CD4-positive, alpha-beta T cell treated with Interleukin-17A for 4 hours (primary cell): ENCODE measurements around the gene IL18BP.

Source experiments
- DNase-seq: peaks from one replicate; pipeline ENCODE4 v3.0.0-alpha.2; 2020; ENCODE audit warnings: mixed read lengths

IL18BP gene

DNA sequence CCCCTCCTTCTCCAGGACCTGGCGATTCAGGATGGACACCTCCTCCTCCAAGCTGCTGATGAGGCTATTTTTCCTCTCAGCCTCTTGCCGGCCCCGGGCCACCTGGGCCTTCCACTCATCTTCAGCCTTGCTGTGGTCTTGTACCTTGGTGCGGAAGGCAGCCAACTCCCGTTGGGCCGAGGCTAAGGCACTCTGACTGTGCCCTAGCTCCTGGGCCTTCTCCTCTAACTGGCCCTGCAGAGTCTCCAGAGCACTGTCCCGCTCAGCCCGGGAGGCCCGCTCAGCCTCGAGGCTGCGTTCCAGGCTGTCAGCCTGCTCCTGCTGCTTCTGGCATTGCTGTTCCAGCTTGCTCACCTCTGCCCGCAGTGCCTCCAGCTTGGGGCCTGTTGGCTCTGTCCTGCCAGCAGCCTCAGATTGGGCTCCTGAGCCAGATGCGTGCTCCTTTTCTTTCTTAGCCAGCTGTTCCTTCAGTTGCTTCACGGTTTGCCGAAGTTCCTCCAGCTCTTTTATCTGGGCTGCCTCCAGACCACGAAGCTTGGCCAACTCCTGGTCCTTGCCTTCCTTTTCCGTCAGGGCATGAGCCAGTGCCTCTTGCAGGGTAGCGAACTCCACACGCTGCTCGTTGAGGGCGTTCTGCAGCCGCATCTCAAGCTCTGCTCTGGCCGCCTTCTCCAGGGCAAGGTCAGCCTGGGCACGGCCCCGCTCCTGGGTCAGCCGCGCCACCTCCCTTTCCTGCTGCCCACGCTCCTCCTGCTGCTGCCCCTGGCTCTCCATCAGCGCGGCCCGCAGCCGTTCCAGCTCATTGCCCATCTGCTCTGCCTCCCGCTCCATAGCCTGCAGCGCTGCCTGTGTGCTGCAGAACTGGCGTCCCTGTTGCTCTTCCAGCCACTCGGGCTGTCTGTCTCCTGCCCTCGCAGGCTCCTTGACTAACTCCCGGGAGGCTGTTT lies 15.3 kb downstream of the IL18BP start:
- no peak for DNase-seq

DNA sequence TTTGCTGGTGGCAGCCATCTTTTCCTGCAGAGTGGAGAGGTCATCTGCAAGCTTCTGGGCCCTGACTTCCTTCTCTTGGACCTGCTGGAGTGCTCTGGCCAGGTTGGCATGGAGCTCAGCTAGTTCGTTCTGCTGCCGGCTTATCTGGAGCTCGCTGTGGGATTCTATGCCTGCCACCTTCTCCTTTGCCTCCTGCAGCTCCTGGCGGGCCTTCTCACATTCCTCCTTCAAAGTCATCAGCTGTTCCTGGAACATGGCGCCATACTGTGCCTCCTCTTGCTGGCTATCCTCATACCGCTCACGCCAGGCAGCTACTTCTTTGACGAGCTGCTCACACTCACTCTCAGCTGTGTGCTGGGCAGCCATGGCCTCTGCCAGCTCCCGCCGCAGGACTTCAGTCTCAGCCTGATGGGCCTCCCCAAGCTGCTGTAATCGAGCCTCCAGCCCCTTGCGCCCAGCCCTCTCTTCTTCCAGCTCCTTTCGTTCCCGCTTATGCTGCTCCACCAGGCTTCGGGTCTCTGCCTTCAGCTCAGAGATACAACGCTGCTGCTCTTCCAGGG lies 16.1 kb downstream of the IL18BP start:
- no peak for DNase-seq

DNA sequence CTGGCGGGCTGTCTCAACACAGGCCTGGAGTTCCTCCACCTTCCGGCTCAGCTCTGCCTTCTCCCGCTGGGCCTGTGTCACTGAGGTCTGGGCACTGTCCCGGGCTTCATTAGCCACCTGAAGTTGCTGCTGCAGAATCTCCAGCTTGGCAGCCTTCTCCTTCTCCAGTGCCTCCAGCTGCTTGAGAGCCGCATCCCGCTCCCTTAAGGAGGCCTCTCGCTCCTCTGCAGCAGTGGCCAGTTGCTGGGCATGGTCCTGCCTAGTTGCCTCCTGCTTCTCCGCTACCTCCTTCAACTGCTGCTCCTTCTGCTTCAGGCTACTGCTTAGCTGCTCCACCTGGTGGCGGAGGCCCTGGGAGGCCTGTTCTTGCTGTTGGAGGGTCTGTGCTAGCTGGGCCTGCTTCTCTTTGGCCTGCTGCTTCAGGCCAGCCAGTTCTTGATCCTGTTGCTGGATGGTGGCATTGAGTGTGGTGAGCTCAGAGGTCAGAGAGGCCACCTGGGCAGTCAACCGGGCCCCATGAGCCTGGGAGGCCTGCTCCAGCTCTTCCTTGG lies 16.9 kb downstream of the IL18BP start:
- no peak for DNase-seq

DNA sequence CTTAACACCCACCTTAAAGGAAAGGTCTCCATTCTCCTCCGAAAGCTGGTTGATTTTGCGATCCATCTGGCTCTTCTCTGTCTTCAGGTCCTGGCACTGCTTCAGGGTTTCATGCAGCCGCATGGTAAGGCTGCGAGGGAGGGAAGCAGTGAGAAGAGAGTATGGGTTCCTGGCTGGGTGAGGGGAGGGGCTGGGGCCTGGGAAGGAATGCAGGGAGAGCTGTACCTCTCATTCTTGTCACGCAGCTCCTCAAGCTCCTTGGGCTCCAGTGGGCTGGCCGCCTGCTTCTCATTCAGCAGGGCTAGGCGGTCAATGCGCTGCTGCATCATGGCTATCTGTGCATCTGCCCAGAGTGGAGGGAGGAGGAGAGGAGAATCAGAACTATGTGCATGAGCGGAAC lies 19.5 kb downstream of the IL18BP start:
- DNase-seq, result no peak

DNA sequence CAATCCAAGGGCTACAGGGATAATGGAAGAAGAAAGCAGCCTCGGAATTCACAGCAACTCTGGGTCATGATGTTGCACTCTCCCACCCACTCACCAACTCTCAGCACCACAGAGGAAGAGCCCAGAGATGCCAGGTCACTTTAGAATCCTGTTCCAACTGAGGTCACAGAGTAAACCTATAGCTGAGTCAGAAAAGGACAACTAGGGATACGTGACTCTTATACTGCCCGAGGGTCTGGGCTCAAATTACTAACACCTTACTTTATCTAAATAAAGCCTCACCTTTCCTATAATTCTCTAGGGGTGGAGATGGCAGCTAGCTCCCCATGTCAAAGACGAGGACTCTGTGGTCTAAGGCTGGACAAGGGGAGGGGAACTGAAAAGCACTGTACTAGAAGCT lies 24.6 kb downstream of the IL18BP start:
- DNase-seq, result no peak

GRCh38 chr11:72024069-72024754 lies 25.5 kb downstream of the IL18BP start:
- no peak for DNase-seq

GRCh38 chr11:72026090-72026489 lies 27.4 kb downstream of the IL18BP start:
- no peak for DNase-seq

- no peak for DNase-seq
These were observed 31.9 kb downstream of the IL18BP start for GRCh38 chr11:72030472-72031045.

- no peak for DNase-seq
These were observed 38.0 kb downstream of the IL18BP start for GRCh38 chr11:72036687-72037086.

DNA sequence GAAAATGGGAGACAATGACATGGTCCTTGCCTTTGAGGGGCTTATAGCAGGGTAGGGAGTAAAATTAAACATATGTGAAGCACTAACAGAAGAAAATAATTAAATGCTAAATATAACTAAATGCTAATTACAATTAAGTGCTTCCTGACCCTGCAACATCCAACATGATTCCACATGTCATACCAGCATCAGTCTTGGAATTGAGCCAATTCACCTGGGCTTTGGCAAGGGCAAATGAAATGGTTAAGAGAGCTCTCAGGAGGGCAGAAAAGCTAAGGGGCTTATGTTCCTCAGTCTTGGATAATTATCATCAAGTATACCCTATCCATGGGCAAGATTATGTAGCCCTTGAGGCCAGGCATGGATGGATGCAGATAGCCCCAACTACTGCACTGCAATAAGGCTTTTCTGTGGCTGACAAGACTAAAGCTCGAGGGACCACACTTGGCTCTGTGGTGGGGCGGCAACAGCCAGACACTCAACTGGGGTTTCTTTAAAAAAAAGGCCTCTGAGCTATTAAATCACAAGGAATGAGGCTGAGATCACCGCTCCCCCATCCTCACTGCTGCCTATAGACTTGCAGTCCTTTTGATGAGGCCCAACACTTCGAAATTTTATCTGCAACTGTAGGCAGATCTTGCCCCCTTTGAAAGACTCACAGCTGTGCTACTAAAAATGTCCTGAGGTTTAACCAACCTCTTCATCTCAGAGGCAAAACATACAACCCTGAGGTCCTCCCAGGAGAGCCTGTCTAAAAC lies 39.0 kb downstream of the IL18BP start:
- DNase-seq, result no peak

- DNase-seq, result no peak
These were observed 39.8 kb downstream of the IL18BP start for GRCh38 chr11:72038491-72038890.

GRCh38 chr11:72039031-72039855 lies 40.5 kb downstream of the IL18BP start:
- DNase-seq, result no peak

DNA sequence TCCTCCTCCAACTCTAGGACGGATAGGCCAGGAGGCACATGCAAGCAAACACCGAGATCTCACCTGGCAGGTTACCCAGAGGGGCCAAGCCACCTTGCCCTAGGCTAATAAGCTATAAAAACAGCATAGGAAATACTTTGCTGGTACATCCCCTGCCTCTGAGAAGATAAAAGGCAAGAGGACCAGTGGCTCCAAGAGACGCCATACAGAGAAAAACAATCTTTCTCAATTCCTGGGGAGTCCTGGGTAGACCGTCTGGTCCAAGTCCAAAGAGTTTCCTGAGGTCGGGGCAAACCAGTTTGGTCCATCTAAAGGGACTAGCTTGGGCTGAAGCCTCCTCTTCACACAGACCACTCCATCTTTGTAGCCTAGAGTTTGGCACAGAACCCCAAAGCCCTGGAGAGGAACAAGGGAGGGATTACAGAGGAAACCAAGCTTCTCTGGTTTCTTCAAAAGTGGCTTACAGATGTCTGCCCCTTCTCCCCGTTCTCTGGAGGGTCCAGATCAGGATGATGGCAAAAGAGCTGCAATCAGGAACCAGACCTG lies 41.2 kb downstream of the IL18BP start:
- peak; percentile 42 for DNase-seq

DNA sequence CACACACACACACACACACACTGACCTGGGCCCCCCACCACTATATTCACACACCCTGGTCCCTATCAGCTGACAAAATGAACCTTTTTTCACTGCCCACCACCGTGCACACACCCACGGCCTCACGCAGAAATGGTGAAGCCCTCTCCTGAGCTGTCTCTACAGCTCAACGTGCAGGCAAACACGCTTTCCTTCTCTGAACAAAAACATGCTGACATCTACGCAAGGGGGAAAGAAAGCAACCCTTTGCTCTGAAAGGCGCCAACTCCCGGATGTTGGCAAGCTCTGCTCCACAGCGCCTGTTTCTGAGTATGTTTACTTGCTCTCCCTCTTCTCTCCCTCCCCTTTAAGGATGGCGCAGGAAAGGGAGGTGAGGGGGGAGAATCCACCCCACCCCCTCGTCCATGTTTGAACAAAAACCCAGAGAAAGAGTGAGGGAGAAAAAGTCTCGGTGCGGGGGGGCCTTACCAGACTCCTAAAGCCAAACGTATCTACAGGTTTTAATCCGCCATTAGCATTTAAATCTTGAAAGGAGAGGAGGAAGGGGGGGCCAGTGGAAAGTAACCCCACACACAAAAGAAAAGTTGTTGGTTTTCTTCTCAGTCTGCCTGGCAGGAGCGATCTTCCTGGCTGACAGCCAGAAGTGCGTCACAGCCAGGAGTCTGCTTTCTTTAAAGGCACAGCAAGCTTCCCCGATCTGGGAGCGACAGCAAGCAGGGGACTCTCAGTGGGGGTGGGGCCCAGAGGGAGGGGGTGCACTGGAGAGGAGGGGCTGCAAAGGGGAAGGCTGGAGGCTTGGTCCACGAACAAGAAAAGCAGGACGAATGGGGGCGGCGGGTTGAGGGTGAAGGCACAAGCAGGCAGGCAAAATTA lies 42.0 kb downstream of the IL18BP start:
- peak; percentile 89 for DNase-seq

GRCh38 chr11:72041364-72042063 lies 42.8 kb downstream of the IL18BP start:
- DNase-seq, result peak; percentile 66

DNA sequence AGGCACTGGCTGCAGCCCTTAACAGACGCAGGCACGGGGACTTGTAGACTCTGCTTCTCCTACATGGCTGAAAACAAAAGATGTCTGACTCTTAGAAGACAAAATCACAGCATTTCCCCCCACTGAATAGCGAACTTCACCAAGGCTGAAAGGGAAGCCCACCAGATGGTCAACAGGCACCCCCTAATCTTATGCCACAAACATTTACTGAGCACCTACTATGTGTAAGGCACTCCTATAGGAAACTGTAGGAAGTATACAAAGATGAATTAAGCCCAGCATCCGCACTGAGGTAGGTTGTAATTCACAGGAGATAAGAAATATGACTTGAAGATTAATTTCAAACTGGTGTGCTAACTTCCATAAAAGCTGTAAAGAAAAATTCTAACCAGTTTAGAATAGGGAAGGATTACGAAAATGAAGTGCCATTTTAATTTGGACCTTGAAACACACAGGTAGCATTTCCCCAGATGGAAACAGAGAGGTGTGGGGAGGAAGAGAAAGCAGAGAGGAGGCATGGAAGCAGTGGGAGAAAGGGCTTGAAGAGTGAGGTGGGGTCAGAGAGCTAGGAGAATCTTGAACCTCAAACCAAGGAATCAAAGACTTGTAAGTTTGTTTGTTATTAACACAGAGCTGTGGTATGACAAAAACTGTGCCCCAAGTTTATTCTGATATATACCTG lies 43.5 kb downstream of the IL18BP start:
- peak; percentile 6 for DNase-seq

DNA sequence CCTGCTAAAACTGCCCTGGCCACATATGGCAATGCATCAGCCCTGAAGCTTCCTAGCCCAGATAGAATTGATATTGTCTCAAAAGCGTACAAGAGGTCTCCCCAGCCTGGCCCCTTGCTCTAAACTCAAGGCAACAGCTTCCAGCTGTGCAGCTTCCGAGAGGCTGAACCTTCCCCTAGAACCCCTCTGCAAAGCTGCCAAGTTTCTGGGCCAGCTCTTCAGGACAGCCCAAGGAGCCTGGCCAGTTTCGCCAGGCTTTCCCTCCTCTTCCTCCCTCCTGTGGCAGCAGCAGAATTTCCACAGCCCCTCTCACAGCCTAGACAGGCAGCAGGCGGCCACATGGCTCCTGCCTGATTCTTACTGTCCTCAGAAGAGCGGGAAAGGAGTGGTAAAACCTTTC lies 47.1 kb downstream of the IL18BP start:
- no peak for DNase-seq

DNA sequence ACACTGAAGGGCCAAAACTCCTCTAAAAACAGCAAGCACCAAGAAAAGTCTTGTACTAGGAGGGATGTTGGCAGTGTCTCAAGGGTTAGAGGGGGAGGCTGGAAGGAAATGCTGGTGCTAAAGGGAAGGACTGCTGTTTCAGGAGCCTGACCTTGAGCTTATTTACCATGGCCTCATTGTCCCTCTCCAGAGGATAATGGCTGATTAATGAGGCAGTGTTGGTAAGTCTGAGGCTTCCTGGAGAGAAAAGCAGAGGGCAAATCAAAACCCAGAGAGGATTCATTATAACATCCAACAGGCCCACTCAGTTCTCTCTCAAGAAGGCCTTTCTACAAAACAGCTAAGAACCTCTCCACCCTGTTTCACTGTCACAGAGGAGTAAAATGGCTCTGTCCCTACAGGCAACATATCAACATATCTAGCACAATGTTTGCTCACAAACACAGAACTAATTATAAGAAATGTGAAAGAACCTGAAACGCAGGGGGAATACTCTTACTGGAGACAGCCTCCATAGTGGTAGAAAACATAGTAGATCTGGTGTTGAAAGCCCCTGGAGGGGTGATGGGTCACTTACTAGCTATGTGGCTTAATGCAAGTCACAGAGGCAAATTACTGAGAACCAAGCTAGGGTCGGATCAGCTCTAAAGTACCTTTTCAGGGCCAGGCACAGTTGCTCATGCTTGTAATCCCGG lies 50.2 kb downstream of the IL18BP start:
- DNase-seq, result no peak
